Lower leg skin (tissue), 4 donors: ENCODE results near the gene GPAM. TPM values are rescaled to one million over a fixed set of nuclear protein-coding genes. Genes with fewer than 3 reads are reported as not detected.

Experiments used
- DNase-seq, 2 donors: peaks; one replicate each; pipeline ENCODE4 v3.0.0-alpha.2; 2019; ENCODE audit warnings: low spot score in 2 of 2
- H3K4me3 ChIP-seq: fragments of 200-600 bp; sonication (generic); 2 replicates; pipeline ENCODE4 v1.5.1; 2017; ENCODE audit warnings: mild to moderate bottlenecking, low read depth; ENCODE audit not compliant: poor library complexity, severe bottlenecking
- POLR2A ChIP-seq, 2 donors: fragments of 450-650 bp; IDR thresholded peaks; one replicate each; pipeline ENCODE4 v1.6.1; 2016 to 2017; ENCODE audit warnings: antibody characterized with exemption in 2 of 2, mild to moderate bottlenecking in 1 of 2, moderate library complexity in 1 of 2
- WGBS, 2 donors: methylation state at CpG; one replicate each; pipeline ENCODE4 v1.1.5; 2018; 5-methylcytosine and 5-hydroxymethylcytosine counted together
- intact Hi-C: fragments of 100-400 bp; cut with DNase I; formaldehyde crosslinking; loops from one replicate; pipeline ENCODE4 v1.15.0; 2023; ENCODE audit warnings: low total_unique reads
- total RNA-seq, 4 donors: library from RNA; depleted of rRNA; stranded (reverse); fragments of >200 nt; gene quantifications; one replicate each; pipeline ENCODE4 v1.1.0, GENCODE V29; 2016
- TF ChIP-seq, protein P1 (sequence below), 3 donors: fragments of 450-650 bp; IDR thresholded peaks; one replicate each; pipeline ENCODE4 v1.5.1; 2016; ENCODE audit warnings: antibody characterized with exemption in 3 of 3, mild to moderate bottlenecking in 3 of 3, moderate library complexity in 2 of 3

Gene GPAM
- total RNA-seq, 4 donors from 2014 or later = 3.1 to 7.0 (median 4.7) TPM

- TF ChIP-seq, protein P1, sequence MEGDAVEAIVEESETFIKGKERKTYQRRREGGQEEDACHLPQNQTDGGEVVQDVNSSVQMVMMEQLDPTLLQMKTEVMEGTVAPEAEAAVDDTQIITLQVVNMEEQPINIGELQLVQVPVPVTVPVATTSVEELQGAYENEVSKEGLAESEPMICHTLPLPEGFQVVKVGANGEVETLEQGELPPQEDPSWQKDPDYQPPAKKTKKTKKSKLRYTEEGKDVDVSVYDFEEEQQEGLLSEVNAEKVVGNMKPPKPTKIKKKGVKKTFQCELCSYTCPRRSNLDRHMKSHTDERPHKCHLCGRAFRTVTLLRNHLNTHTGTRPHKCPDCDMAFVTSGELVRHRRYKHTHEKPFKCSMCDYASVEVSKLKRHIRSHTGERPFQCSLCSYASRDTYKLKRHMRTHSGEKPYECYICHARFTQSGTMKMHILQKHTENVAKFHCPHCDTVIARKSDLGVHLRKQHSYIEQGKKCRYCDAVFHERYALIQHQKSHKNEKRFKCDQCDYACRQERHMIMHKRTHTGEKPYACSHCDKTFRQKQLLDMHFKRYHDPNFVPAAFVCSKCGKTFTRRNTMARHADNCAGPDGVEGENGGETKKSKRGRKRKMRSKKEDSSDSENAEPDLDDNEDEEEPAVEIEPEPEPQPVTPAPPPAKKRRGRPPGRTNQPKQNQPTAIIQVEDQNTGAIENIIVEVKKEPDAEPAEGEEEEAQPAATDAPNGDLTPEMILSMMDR (IDR thresholded peaks at IDR 0.05) = no peak
- TF ChIP-seq POLR2A (IDR thresholded peaks at IDR 0.05) = no peak
- no peak overlapping the region for H3K4me3 ChIP-seq
- no peak for DNase-seq
- intact Hi-C loops = no loop called here
- 86 to 92% methylated on average over 4 of the region's 4 CpGs for WGBS, 2 donors
Observed at GRCh38 chr10:112173206-112173605, 10.4 kb downstream of the GPAM start.

DNA sequence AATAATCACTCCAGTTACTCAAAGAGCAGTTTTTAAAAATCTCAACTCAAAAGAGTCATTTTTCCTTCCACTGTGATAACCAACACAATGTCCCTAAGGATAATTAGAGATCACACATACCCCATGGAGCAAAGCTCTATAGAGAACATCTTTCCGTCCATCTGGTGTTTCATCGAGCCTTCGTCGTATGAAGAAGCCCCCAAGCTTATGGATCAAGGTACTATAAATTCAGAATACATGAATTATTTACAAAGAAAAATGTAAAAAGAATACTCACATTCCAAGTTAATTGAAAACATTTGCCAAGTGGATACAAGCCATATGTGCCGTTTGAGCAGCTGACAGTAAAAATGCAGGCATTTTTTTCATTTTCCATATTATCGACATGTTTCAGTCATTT, 14.8 kb downstream of the GPAM start:
- intact Hi-C loops = no loop called here
- 77 to 82% methylated on average over 6 of the region's 6 CpGs for WGBS, 2 donors
- H3K4me3 ChIP-seq = no peak overlapping the region
- TF ChIP-seq, protein P1 (IDR thresholded peaks at IDR 0.05) = no peak
- no peak for TF ChIP-seq POLR2A (IDR thresholded peaks at IDR 0.05)
- no peak for DNase-seq

GRCh38 chr10:112166800-112167199, 16.8 kb downstream of the GPAM start:
- no peak overlapping the region for H3K4me3 ChIP-seq
- 89 to 95% methylated on average over 3 of the region's 3 CpGs for WGBS, 2 donors
- TF ChIP-seq POLR2A (IDR thresholded peaks at IDR 0.05) = no peak
- TF ChIP-seq, protein P1 (IDR thresholded peaks at IDR 0.05) = no peak
- no peak for DNase-seq
- intact Hi-C loops = no loop called here

GRCh38 chr10:112161757-112162518, 21.6 kb downstream of the GPAM start:
- 62 to 72% methylated on average over 4 of the region's 4 CpGs for WGBS, 2 donors
- TF ChIP-seq, protein P1 (IDR thresholded peaks at IDR 0.05) = no peak
- TF ChIP-seq POLR2A (IDR thresholded peaks at IDR 0.05) = no peak

GRCh38 chr10:112160834-112161233, 22.7 kb downstream of the GPAM start:
- 98 to 99% methylated on average over 3 of the region's 3 CpGs for WGBS, 2 donors
- intact Hi-C loops = no loop called here
- DNase-seq = no peak
- TF ChIP-seq POLR2A (IDR thresholded peaks at IDR 0.05) = no peak
- TF ChIP-seq, protein P1 (IDR thresholded peaks at IDR 0.05) = no peak
- no peak overlapping the region for H3K4me3 ChIP-seq

More at GRCh38 chr10:112161757-112162518, 21.6 kb downstream of the GPAM start:
- intact Hi-C loops = no loop called here
- DNase-seq = no peak
- no peak overlapping the region for H3K4me3 ChIP-seq

- no peak overlapping the region for H3K4me3 ChIP-seq
- intact Hi-C loops = no loop called here
- WGBS, 2 donors = 97 to 98% methylated on average over 8 of the region's 8 CpGs
- no peak for DNase-seq
- no peak for TF ChIP-seq POLR2A (IDR thresholded peaks at IDR 0.05)
- TF ChIP-seq, protein P1 (IDR thresholded peaks at IDR 0.05) = no peak
Observed at GRCh38 chr10:112159469-112159868, 24.1 kb downstream of the GPAM start.
